ENCODE data around the gene EGFL8.

EGFL8 gene

DNA sequence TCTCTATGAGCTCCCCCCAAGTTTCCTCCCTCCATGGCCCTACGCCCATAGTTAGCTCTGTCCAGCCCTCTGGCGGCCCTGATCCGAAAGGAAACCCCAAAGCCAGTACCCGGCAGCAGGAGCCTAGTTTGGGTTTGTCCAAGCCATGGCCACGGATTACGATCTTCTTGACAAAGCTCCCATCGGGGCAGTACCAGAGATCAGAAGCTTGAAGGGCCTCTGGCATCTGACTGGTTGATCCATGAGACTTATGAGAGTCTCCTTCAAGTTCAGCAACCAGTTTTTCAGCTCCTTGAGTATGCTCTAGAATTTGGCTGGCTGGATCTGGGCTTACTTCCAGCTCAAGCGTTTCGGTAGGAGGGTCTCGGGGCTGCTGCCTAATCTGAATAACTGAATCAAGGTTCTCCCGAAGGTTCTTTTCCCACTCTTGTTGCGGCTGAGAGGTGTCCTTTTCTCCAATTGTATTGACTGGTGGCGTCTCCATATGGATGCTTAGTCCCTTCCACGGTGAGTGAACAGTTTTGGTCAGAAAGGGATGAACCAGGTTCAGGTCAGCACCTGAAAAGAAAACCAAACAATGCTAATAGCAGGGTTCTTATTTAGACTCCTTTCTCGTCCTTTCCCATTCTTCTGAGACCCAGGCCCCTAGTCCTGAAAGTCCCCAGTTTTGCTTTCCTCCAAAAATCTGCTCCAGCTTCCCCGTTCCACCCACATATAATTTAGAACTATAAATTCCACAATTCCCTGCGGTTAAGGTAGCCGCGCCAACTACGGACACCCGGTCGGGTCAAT is 34.9 kb upstream of the EGFL8 start:
- H3K4me3 ChIP-seq (ENCODE audit: low read depth, low read length), result peak overlapping the region; percentile 88
- TF ChIP-seq, protein P1, sequence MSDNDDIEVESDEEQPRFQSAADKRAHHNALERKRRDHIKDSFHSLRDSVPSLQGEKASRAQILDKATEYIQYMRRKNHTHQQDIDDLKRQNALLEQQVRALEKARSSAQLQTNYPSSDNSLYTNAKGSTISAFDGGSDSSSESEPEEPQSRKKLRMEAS (IDR thresholded peaks at IDR 0.05; ENCODE audit: low read depth, low read length), result no peak
- DNase-seq (ENCODE audit: low read depth), result no peak

DNA sequence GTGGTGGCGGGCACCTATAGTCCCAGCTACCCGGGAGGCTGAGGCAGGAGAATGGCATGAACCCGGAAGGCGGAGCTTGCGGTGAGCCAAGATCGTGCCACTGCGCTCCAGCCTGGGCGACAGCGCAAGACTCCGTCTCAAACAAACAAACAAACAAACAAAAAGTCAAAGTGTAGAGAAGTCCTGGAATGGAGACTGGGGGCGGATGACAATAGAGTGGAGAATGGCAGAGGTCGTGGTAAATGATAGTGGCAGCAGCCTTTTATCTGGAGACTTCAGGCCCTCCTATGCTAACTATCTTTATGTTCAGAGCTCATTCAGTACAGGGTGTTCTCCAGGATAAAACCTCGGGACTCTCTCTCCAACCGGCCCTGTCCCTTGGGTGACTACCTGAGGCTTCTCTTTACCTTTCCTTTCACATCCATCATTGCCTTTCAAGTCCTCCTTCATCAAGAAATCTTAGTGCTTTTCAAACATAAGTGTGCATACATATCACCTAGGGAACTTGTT is 32.9 kb upstream of the EGFL8 start:
- DNase-seq (ENCODE audit: low read depth), result no peak
- H3K4me3 ChIP-seq (ENCODE audit: low read depth, low read length), result no peak overlapping the region
- TF ChIP-seq, protein P1 (IDR thresholded peaks at IDR 0.05; ENCODE audit: low read depth, low read length), result no peak
- no peak for TF ChIP-seq MYC (IDR thresholded peaks at IDR 0.05; ENCODE audit: low read depth, low read length)
- TF ChIP-seq POLR2A (IDR thresholded peaks at IDR 0.05; ENCODE audit: extremely low read depth, insufficient read length), result no peak
- TF ChIP-seq, protein P2, sequence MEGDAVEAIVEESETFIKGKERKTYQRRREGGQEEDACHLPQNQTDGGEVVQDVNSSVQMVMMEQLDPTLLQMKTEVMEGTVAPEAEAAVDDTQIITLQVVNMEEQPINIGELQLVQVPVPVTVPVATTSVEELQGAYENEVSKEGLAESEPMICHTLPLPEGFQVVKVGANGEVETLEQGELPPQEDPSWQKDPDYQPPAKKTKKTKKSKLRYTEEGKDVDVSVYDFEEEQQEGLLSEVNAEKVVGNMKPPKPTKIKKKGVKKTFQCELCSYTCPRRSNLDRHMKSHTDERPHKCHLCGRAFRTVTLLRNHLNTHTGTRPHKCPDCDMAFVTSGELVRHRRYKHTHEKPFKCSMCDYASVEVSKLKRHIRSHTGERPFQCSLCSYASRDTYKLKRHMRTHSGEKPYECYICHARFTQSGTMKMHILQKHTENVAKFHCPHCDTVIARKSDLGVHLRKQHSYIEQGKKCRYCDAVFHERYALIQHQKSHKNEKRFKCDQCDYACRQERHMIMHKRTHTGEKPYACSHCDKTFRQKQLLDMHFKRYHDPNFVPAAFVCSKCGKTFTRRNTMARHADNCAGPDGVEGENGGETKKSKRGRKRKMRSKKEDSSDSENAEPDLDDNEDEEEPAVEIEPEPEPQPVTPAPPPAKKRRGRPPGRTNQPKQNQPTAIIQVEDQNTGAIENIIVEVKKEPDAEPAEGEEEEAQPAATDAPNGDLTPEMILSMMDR (IDR thresholded peaks at IDR 0.05; ENCODE audit: low read depth, low read length), result no peak

DNA sequence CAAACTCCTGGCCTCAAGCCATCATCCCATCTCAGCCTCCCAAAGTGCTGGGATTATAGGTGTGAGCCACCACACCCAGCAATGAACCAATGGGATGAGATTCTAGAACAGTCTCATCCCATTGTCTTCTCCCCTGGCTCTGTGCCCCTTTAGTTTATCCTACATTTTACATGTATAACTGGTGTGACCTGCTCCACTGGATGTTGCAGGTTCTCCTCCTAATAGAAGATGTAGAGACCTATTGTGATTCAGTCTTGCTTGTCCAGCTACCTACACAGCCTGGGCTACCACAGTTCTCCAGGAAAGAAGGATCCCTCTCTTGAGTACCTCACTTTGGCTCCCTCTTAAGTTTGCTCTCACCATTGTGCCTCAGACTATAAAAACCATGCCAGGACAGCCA is 32.3 kb upstream of the EGFL8 start:
- H3K4me3 ChIP-seq (ENCODE audit: low read depth, low read length), result no peak overlapping the region
- TF ChIP-seq POLR2A (IDR thresholded peaks at IDR 0.05; ENCODE audit: extremely low read depth, insufficient read length), result no peak
- TF ChIP-seq, protein P2 (IDR thresholded peaks at IDR 0.05; ENCODE audit: low read depth, low read length), result no peak
- TF ChIP-seq, protein P1 (IDR thresholded peaks at IDR 0.05; ENCODE audit: low read depth, low read length), result no peak
- TF ChIP-seq MYC (IDR thresholded peaks at IDR 0.05; ENCODE audit: low read depth, low read length), result no peak
- DNase-seq (ENCODE audit: low read depth), result no peak

DNA sequence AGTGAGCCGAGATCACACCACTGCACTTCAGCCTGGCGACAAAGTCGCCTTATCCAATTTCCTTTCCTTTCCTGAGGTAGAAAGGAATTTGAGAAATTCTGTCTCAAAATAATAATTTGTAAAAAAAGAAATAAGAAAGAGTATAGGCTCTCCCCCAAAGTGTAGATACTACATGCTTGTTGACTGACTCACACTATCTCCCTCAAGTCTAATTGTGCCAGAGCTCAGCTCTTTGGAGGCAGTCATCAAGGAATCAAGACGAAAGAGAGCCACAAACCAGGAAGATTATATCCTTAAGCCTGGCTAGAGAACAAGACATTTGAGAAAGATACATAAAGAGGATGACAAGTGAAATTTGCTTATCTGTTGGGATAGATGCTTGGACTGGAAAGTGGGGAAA is 30.6 kb upstream of the EGFL8 start:
- DNase-seq (ENCODE audit: low read depth), result no peak
- H3K4me3 ChIP-seq (ENCODE audit: low read depth, low read length), result no peak overlapping the region
- TF ChIP-seq MYC (IDR thresholded peaks at IDR 0.05; ENCODE audit: low read depth, low read length), result no peak
- TF ChIP-seq, protein P2 (IDR thresholded peaks at IDR 0.05; ENCODE audit: low read depth, low read length), result no peak
- TF ChIP-seq, protein P1 (IDR thresholded peaks at IDR 0.05; ENCODE audit: low read depth, low read length), result no peak
- TF ChIP-seq POLR2A (IDR thresholded peaks at IDR 0.05; ENCODE audit: extremely low read depth, insufficient read length), result no peak

DNA sequence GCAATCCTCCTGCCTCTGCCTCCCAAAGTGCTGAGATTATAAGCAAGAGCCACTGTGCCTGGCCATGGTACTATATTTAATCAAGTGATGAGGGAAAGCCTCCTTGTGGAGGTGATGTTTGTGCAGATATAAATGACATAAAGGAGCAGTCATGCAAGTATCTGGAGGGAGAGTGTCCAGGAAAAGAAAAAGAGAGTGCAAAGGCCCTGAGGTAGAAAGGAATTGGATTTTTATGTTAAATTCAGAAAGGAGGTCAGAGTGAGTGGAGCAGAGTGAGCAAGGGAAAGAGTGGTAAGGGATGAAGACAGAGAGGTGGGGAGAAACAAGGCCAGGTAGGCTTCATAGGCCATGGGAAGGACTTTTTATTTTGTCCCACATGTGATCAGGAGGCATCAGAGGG is 26.9 kb upstream of the EGFL8 start:
- no peak for DNase-seq (ENCODE audit: low read depth)
- TF ChIP-seq, protein P1 (IDR thresholded peaks at IDR 0.05; ENCODE audit: low read depth, low read length), result no peak
- TF ChIP-seq POLR2A (IDR thresholded peaks at IDR 0.05; ENCODE audit: extremely low read depth, insufficient read length) (no peak), MYC (IDR thresholded peaks at IDR 0.05; ENCODE audit: low read depth, low read length) (no peak)
- TF ChIP-seq, protein P2 (IDR thresholded peaks at IDR 0.05; ENCODE audit: low read depth, low read length), result no peak
- H3K4me3 ChIP-seq (ENCODE audit: low read depth, low read length), result no peak overlapping the region

DNA sequence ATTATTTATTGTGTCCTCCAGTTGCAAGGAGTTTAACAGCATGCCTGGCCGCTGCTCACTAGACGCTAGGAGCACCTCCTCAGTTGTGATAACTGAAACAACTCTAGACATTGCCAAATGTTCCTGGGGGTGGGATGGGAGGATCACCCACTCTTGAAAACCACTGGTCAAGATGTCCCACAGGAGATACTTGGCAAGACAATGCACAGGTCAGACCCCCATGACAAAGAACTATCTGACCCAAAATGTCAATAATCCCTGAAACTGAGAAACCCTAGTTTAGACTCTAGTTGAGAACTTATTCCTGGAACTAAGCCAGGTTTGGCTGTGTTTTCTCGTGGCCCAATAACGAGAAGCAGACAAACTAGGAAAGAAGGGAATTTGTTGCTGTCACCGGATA is 24.8 kb upstream of the EGFL8 start:
- TF ChIP-seq, protein P2 (IDR thresholded peaks at IDR 0.05; ENCODE audit: low read depth, low read length), result no peak
- TF ChIP-seq MYC (IDR thresholded peaks at IDR 0.05; ENCODE audit: low read depth, low read length) (no peak), POLR2A (IDR thresholded peaks at IDR 0.05; ENCODE audit: extremely low read depth, insufficient read length) (no peak)
- TF ChIP-seq, protein P1 (IDR thresholded peaks at IDR 0.05; ENCODE audit: low read depth, low read length), result no peak
- DNase-seq (ENCODE audit: low read depth), result no peak
- H3K4me3 ChIP-seq (ENCODE audit: low read depth, low read length), result no peak overlapping the region

Measured in NB4 (cell line).